Neural cell (in vitro differentiated cells): ENCODE data around the gene FANCD2OS. TPM values are rescaled to one million over a fixed set of nuclear protein-coding genes. Genes with fewer than 3 reads are reported as not detected.

ENCODE experiments used
- H2AFZ ChIP-seq: fragments of 200-600, 300-800 bp; sonication (generic), shearing (Covaris generic); 2 replicates; pipeline ENCODE4 v1.6.0; 2014; ENCODE audit warnings: low read depth, mild to moderate bottlenecking, antibody characterized with exemption, low read length, moderate library complexity
- H3F3A ChIP-seq: fragments of 200-600 bp; shearing (Covaris generic); 2 replicates; pipeline ENCODE4 v1.6.1; 2016; ENCODE audit warnings: mild to moderate bottlenecking, moderate library complexity, mixed read lengths, antibody characterized with exemption, low read length; ENCODE audit not compliant: insufficient read depth, poor library complexity, severe bottlenecking
- H3K27ac ChIP-seq: fragments of 200-600, 300-800 bp; sonication (generic), shearing (Covaris generic); 2 replicates; pipeline ENCODE4 v1.5.1; 2014; ENCODE audit warnings: mild to moderate bottlenecking, low read length, moderate library complexity
- H3K27me3 ChIP-seq: fragments of 300-800, 200-600 bp; sonication (generic), shearing (Covaris generic); 2 replicates; pipeline ENCODE4 v1.6.0; 2014; ENCODE audit warnings: mild to moderate bottlenecking, low read depth, low read length, moderate library complexity; ENCODE audit not compliant: insufficient read depth
- H3K36me3 ChIP-seq: fragments of 300-800, 200-600 bp; sonication (generic), shearing (Covaris generic); 2 replicates; pipeline ENCODE4 v1.5.1; 2014; ENCODE audit warnings: mild to moderate bottlenecking, antibody characterized with exemption, low read length, moderate library complexity; ENCODE audit not compliant: insufficient read depth
- H3K4me2 ChIP-seq: fragments of 300-800, 200-600 bp; sonication (generic), shearing (Covaris generic); 2 replicates; pipeline ENCODE4 v1.6.0; 2014; ENCODE audit warnings: mild to moderate bottlenecking, low read length
- H3K4me3 ChIP-seq: fragments of 300-800, 200-600 bp; sonication (generic), shearing (Covaris generic); 2 replicates; pipeline ENCODE4 v1.5.1; 2014; ENCODE audit warnings: mild to moderate bottlenecking, low read length, moderate library complexity
- H3K79me2 ChIP-seq: fragments of 200-600 bp; shearing (Covaris generic); replicated peaks from 2 replicates; pipeline ENCODE4 v1.6.0; 2014; ENCODE audit warnings: mild to moderate bottlenecking, low read length, moderate library complexity; ENCODE audit not compliant: insufficient read depth
- H3K9ac ChIP-seq: fragments of 300-800, 200-600 bp; sonication (generic), shearing (Covaris generic); 2 replicates; pipeline ENCODE4 v1.6.1; 2016; ENCODE audit warnings: mild to moderate bottlenecking, low read length, mixed read lengths
- H3K9me2 ChIP-seq: fragments of 200-600 bp; shearing (Covaris generic); 2 replicates; pipeline ENCODE4 v1.6.1; 2016; ENCODE audit warnings: mild to moderate bottlenecking, low read length, mixed read lengths; ENCODE audit not compliant: insufficient read depth
- H3K9me3 ChIP-seq: fragments of 200-600, 300-800 bp; sonication (generic), shearing (Covaris generic); 2 replicates; pipeline ENCODE4 v1.6.1; 2016; ENCODE audit warnings: mild to moderate bottlenecking, mixed run types, low read length, moderate library complexity, mixed read lengths
- H4K20me1 ChIP-seq: fragments of 200-600 bp; shearing (Covaris generic); 2 replicates; pipeline ENCODE4 v1.6.1; 2016; ENCODE audit warnings: mild to moderate bottlenecking, mixed run types; ENCODE audit not compliant: insufficient read depth
- EP300 ChIP-seq: fragments of 450-650 bp; conservative IDR thresholded peaks from 2 replicates; pipeline ENCODE4 v1.6.1; 2014; ENCODE audit warnings: antibody characterized with exemption, mild to moderate bottlenecking, moderate library complexity; ENCODE audit not compliant: poor library complexity, severe bottlenecking
- EZH2 ChIP-seq: fragments of 200-600, 300-800 bp; shearing (Covaris generic), sonication (generic); IDR thresholded peaks from 2 replicates; pipeline ENCODE4 v1.6.1; 2014; ENCODE audit warnings: antibody characterized with exemption, low read length, borderline replicate concordance, mild to moderate bottlenecking; ENCODE audit not compliant: insufficient read depth, poor library complexity, severe bottlenecking
- MXI1 ChIP-seq: fragments of 450-650 bp; conservative IDR thresholded peaks from 2 replicates; pipeline ENCODE4 v1.6.1; 2014; ENCODE audit warnings: antibody characterized with exemption, mild to moderate bottlenecking; ENCODE audit not compliant: poor library complexity, severe bottlenecking
- POLR2AphosphoS5 ChIP-seq: IDR thresholded peaks from 2 replicates; pipeline ENCODE4 v1.6.1; 2012
- RAD21 ChIP-seq: fragments of 450-650 bp; conservative IDR thresholded peaks from 2 replicates; pipeline ENCODE4 v1.6.1; 2014; ENCODE audit warnings: antibody characterized with exemption, mild to moderate bottlenecking, moderate library complexity
- SMC3 ChIP-seq: fragments of 450-650 bp; conservative IDR thresholded peaks from 2 replicates; pipeline ENCODE4 v1.6.1; 2014; ENCODE audit warnings: antibody characterized with exemption, mild to moderate bottlenecking, moderate library complexity; ENCODE audit not compliant: poor library complexity
- TAF1 ChIP-seq: IDR thresholded peaks from 2 replicates; pipeline ENCODE4 v1.6.1; 2012; ENCODE audit warnings: low read depth
- polyA plus RNA-seq: library from polyadenylated mRNA; depleted of rRNA; stranded (reverse); fragments of >200 nt; gene quantifications from 2 replicates; pipeline ENCODE4 v1.2.3, GENCODE V29; 2014
- TF ChIP-seq, protein P1 (sequence below): IDR thresholded peaks from 2 replicates; pipeline ENCODE4 v1.6.1; 2012; ENCODE audit warnings: borderline replicate concordance
- TF ChIP-seq, protein P2 (sequence below): fragments of 450-650 bp; IDR thresholded peaks from 2 replicates; pipeline ENCODE4 v1.5.1; 2014; ENCODE audit warnings: antibody characterized with exemption, mild to moderate bottlenecking, moderate library complexity; ENCODE audit not compliant: poor library complexity, severe bottlenecking

FANCD2OS gene
- polyA plus RNA-seq, 1 donor from 2014 or later, result not detected

- Histone ChIP-seq H3K9me2 (no peaks in the 10 kb centered on the region), H3K9me3 (no peaks in the 10 kb centered on the region), H3K79me2 (peaks cover 24% of the 10 kb centered on the region), H2AFZ (no peak overlapping the region), H4K20me1 (no peaks in the 10 kb centered on the region), H3K36me3 (peaks cover 5% of the 10 kb centered on the region), H3F3A (peaks cover 5% of the 10 kb centered on the region), H3K4me3 (peak overlapping the region; percentile 95), H3K27ac (no peak overlapping the region), H3K9ac (no peak overlapping the region), H3K4me2 (peak overlapping the region; percentile 73), H3K27me3 (no peaks in the 10 kb centered on the region)
- TF ChIP-seq SMC3, result no peak
- no peak for TF ChIP-seq EP300
- TF ChIP-seq, protein P1, sequence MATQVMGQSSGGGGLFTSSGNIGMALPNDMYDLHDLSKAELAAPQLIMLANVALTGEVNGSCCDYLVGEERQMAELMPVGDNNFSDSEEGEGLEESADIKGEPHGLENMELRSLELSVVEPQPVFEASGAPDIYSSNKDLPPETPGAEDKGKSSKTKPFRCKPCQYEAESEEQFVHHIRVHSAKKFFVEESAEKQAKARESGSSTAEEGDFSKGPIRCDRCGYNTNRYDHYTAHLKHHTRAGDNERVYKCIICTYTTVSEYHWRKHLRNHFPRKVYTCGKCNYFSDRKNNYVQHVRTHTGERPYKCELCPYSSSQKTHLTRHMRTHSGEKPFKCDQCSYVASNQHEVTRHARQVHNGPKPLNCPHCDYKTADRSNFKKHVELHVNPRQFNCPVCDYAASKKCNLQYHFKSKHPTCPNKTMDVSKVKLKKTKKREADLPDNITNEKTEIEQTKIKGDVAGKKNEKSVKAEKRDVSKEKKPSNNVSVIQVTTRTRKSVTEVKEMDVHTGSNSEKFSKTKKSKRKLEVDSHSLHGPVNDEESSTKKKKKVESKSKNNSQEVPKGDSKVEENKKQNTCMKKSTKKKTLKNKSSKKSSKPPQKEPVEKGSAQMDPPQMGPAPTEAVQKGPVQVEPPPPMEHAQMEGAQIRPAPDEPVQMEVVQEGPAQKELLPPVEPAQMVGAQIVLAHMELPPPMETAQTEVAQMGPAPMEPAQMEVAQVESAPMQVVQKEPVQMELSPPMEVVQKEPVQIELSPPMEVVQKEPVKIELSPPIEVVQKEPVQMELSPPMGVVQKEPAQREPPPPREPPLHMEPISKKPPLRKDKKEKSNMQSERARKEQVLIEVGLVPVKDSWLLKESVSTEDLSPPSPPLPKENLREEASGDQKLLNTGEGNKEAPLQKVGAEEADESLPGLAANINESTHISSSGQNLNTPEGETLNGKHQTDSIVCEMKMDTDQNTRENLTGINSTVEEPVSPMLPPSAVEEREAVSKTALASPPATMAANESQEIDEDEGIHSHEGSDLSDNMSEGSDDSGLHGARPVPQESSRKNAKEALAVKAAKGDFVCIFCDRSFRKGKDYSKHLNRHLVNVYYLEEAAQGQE, result no peak
- TF ChIP-seq, protein P2, sequence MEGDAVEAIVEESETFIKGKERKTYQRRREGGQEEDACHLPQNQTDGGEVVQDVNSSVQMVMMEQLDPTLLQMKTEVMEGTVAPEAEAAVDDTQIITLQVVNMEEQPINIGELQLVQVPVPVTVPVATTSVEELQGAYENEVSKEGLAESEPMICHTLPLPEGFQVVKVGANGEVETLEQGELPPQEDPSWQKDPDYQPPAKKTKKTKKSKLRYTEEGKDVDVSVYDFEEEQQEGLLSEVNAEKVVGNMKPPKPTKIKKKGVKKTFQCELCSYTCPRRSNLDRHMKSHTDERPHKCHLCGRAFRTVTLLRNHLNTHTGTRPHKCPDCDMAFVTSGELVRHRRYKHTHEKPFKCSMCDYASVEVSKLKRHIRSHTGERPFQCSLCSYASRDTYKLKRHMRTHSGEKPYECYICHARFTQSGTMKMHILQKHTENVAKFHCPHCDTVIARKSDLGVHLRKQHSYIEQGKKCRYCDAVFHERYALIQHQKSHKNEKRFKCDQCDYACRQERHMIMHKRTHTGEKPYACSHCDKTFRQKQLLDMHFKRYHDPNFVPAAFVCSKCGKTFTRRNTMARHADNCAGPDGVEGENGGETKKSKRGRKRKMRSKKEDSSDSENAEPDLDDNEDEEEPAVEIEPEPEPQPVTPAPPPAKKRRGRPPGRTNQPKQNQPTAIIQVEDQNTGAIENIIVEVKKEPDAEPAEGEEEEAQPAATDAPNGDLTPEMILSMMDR, result no peak
- no peak for TF ChIP-seq EZH2
- no peak for TF ChIP-seq TAF1
- TF ChIP-seq POLR2AphosphoS5, result no peak
- no peak for TF ChIP-seq MXI1
- no peak for TF ChIP-seq RAD21
Observed at GRCh38 chr3:10142707-10143560, 34.9 kb upstream of the FANCD2OS start.

GRCh38 chr3:10140996-10141546 is 33.0 kb upstream of the FANCD2OS start:
- peaks cover 5% of the 10 kb centered on the region for H3F3A ChIP-seq
- H3K4me2 ChIP-seq, result no peak overlapping the region
- TF ChIP-seq, protein P2, result no peak
- no peak for TF ChIP-seq EP300
- no peak for TF ChIP-seq EZH2
- TF ChIP-seq, protein P1, result no peak
- TF ChIP-seq SMC3, result no peak
- TF ChIP-seq RAD21, result no peak
- TF ChIP-seq MXI1, result no peak
- TF ChIP-seq TAF1, result no peak
- no peak for TF ChIP-seq POLR2AphosphoS5

More at GRCh38 chr3:10140996-10141546, 33.0 kb upstream of the FANCD2OS start:
- peak overlapping the region; percentile 83 for H3K9ac ChIP-seq
- no peaks in the 10 kb centered on the region for H4K20me1 ChIP-seq
- peak overlapping the region; percentile 68 for H3K27ac ChIP-seq
- peak overlapping the region; percentile 65 for H2AFZ ChIP-seq
- no peaks in the 10 kb centered on the region for H3K27me3 ChIP-seq
- peak overlapping the region; percentile 95 for H3K4me3 ChIP-seq
- peaks cover 24% of the 10 kb centered on the region for H3K79me2 ChIP-seq
- H3K9me2 ChIP-seq, result no peaks in the 10 kb centered on the region
- no peaks in the 10 kb centered on the region for H3K36me3 ChIP-seq
- no peaks in the 10 kb centered on the region for H3K9me3 ChIP-seq
